HEK293 (cell line): ENCODE results near the gene GMCL1.

Source experiments
- CTCF ChIA-PET: fragments of 350-600 bp; formaldehyde crosslinking; extraction: SDS; loops from one replicate; lab custom pipeline; 2021; ENCODE audit warnings: antibody characterized with exemption; lab: Yijun Ruan, JAX
- POLR2A ChIA-PET: fragments of 300-600 bp; formaldehyde crosslinking; extraction: SDS; loops from one replicate; lab custom pipeline; 2020; ENCODE audit warnings: antibody characterized with exemption, inconsistent platforms; lab: Yijun Ruan, JAX
- H3K27ac ChIP-seq: fragments of 200-500 bp; sonication (Bioruptor generic); 2 replicates; pipeline ENCODE4 v1.5.1; 2014; ENCODE audit warnings: low read depth, low read length, control low read depth, inconsistent platforms; ENCODE audit errors: extremely low read depth
- H3K36me3 ChIP-seq, 2 experiments: fragments of 200-500 bp in 1 of 2; sonication (Bioruptor generic) in 1 of 2; 1 replicate in 1 of 2; 2 replicates in 1 of 2; pipeline ENCODE4 v1.5.1; 2014 to 2017; ENCODE audit warnings: inconsistent platforms in 2 of 2, low read length in 2 of 2; ENCODE audit not compliant: control insufficient read depth in 2 of 2, insufficient read depth in 1 of 2
- H3K4me1 ChIP-seq: fragments of 200-500 bp; sonication (Bioruptor generic); 2 replicates; pipeline ENCODE4 v1.5.1; 2014; ENCODE audit warnings: mild to moderate bottlenecking, low read length, inconsistent platforms; ENCODE audit not compliant: control insufficient read depth, insufficient read depth
- H3K4me3 ChIP-seq: 2 replicates; pipeline ENCODE4 v1.5.1; 2011; ENCODE audit warnings: low read depth, mild to moderate bottlenecking, control low read depth, low read length, moderate library complexity
- H3K9me3 ChIP-seq: fragments of 200-500 bp; sonication (Bioruptor generic); 2 replicates; pipeline ENCODE4 v1.5.1; 2014; ENCODE audit warnings: low read depth, low read length, inconsistent platforms; ENCODE audit not compliant: control insufficient read depth, insufficient read depth
- PRDM1 ChIP-seq: fragments of 450-650 bp; formaldehyde crosslinking; IDR thresholded peaks from 2 replicates; pipeline ENCODE4; 2016; ENCODE audit warnings: missing biosample characterization, missing genetic modification characterization
- PRDM10 ChIP-seq: fragments of 450-650 bp; formaldehyde crosslinking; IDR thresholded peaks from 2 replicates; pipeline ENCODE4 v1.5.1; 2016; ENCODE audit warnings: missing biosample characterization, missing genetic modification characterization
- PRDM4 ChIP-seq: fragments of 450-650 bp; formaldehyde crosslinking; IDR thresholded peaks from 2 replicates; pipeline ENCODE4 v1.5.1; 2017; ENCODE audit warnings: missing biosample characterization, missing genetic modification characterization
- REST ChIP-seq: fragments of 450-650 bp; formaldehyde crosslinking; IDR thresholded peaks from 2 replicates; pipeline ENCODE4 v1.5.1; 2016; ENCODE audit warnings: missing biosample characterization, missing genetic modification characterization
- ZBTB17 ChIP-seq: fragments of 450-650 bp; formaldehyde crosslinking; IDR thresholded peaks from 2 replicates; pipeline ENCODE4 v1.5.1; 2016; ENCODE audit warnings: missing biosample characterization, missing genetic modification characterization
- ZNF114 ChIP-seq: fragments of 450-650 bp; formaldehyde crosslinking; IDR thresholded peaks from 2 replicates; pipeline ENCODE4 v1.5.0; 2017; ENCODE audit warnings: missing biosample characterization, missing genetic modification characterization
- ZNF202 ChIP-seq: fragments of 450-650 bp; formaldehyde crosslinking; IDR thresholded peaks from 2 replicates; pipeline ENCODE4 v1.5.1; 2016; ENCODE audit warnings: missing biosample characterization, missing genetic modification characterization, borderline replicate concordance
- ZNF350 ChIP-seq: fragments of 450-650 bp; formaldehyde crosslinking; IDR thresholded peaks from 2 replicates; pipeline ENCODE4 v1.5.0; 2017; ENCODE audit warnings: missing biosample characterization, mild to moderate bottlenecking, missing genetic modification characterization
- ZNF677 ChIP-seq: fragments of 450-650 bp; IDR thresholded peaks from 2 replicates; pipeline ENCODE4 v1.5.0; 2018; ENCODE audit warnings: missing biosample characterization, mild to moderate bottlenecking, missing genetic modification characterization, moderate library complexity
- ZNF692 ChIP-seq: fragments of 450-650 bp; formaldehyde crosslinking; IDR thresholded peaks from 2 replicates; pipeline ENCODE4 v1.5.1; 2016; ENCODE audit warnings: missing biosample characterization, missing genetic modification characterization

Gene GMCL1

DNA sequence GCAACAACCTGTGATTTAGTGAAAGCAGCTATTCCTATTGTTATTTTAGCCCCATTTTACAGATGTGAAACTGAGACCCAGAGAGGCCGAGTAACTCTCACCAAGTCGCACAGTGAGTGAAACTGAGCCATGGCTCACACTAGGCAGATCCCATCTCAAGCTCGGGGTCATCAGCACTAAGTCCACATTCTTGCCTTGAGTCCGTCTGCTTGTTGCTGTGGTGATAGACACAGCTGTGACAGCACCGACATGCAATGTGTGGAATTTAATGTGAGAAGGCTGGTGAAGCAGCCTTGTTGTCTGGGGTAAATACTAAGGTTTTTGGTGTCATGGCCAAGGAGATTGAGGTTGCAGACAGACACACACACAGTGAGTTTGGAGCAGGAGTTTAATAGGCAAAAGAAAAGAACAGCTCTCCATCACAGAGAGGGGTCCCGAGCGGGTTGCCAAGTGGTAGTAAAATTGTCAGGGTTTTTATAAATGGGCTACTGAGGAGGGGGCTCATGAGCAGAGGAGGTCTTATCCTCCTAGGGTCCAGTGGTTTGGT is 40.2 kb upstream of the GMCL1 start:
- H3K27ac ChIP-seq: no peak overlapping the region
- TF ChIP-seq ZNF350 (tag by site-specific recombination): no peak
- TF ChIP-seq ZNF114 (tag by site-specific recombination): no peak
- TF ChIP-seq ZNF202 (tag by site-specific recombination): no peak
- TF ChIP-seq ZNF677 (tag by site-specific recombination): 0 out of 2 replicates have a peak, but pooled peaks have one; percentile 20
- TF ChIP-seq REST: no peak
- CTCF ChIA-PET: interaction anchor here (0.7 to 3.0 kb wide), 3 partner anchors 28 to 126 kb away, joined by 3 to 20 read pairs (median 16); no protein-coding TSS in a partner anchor
- POLR2A ChIA-PET: interaction anchor here (1.3 to 2.3 kb wide), 2 partner anchors 10 to 47 kb away, joined by 3 to 9 read pairs; partner anchors contain the start of gene ANXA4
- no peak overlapping the region for H3K4me3 ChIP-seq
- H3K4me1 ChIP-seq: 0 out of 2 replicates have a peak, but pooled peaks cover 4% of the 10 kb centered on the region
- peaks cover 0 to 4% of the 10 kb centered on the region in 2 experiments; a peak in 2 of 3 replicates for H3K36me3 ChIP-seq
- H3K9me3 ChIP-seq: no peaks in the 10 kb centered on the region

GRCh38 chr2:69789772-69790600 is 39.5 kb upstream of the GMCL1 start:
- H3K27ac ChIP-seq: no peak overlapping the region
- TF ChIP-seq ZNF692 (tag by site-specific recombination) (peak; percentile 62), PRDM1 (0 out of 2 replicates have a peak, but pooled peaks have one; percentile 27), PRDM10 (peak; percentile 92), ZBTB17 (tag by site-specific recombination) (peak; percentile 60; the same call in 1 of the 2 replicates), PRDM4 (tag by site-specific recombination) (no peak)
- POLR2A ChIA-PET: interaction anchor here (1.3 to 2.3 kb wide), 2 partner anchors 9 to 48 kb away, joined by 3 to 9 read pairs; partner anchors contain the start of gene ANXA4

More at GRCh38 chr2:69789772-69790600, 39.5 kb upstream of the GMCL1 start:
- Histone ChIP-seq H3K9me3 (no peaks in the 10 kb centered on the region), H3K4me1 (0 out of 2 replicates have a peak, but pooled peaks cover 4% of the 10 kb centered on the region), H3K36me3 (peaks cover 0 to 4% of the 10 kb centered on the region in 2 experiments; a peak in 2 of 3 replicates), H3K4me3 (no peak overlapping the region)
- CTCF ChIA-PET: interaction anchor here (0.7 to 3.0 kb wide), 4 partner anchors 23 to 125 kb away, joined by 3 to 20 read pairs (median 10); no protein-coding TSS in a partner anchor
